ENCODE measurements around the gene MBD3L5. TPM values are rescaled to one million over a fixed set of nuclear protein-coding genes. Genes with fewer than 3 reads are reported as not detected.

MBD3L5 gene
- polyA plus RNA-seq, 4 donors = not detected

Other genes starting within 250 kb of the MBD3L5 start
- gene ADGRE1, start 143.0 kb upstream of the MBD3L5 start, polyA plus RNA-seq (ENCODE audit: insufficient read length in 4 of 4) = under 1 TPM; 0.10 to 0.26 (median 0.13) TPM
- gene MBD3L2B, start 9.1 kb upstream of the MBD3L5 start, polyA plus RNA-seq (ENCODE audit: insufficient read length in 4 of 4) = not detected
- not detected for gene MBD3L4, start 9.6 kb downstream of the MBD3L5 start, polyA plus RNA-seq (ENCODE audit: insufficient read length in 4 of 4)
- not detected for gene MBD3L2, start 18.7 kb downstream of the MBD3L5 start, polyA plus RNA-seq (ENCODE audit: insufficient read length in 4 of 4)
- not detected for gene MBD3L3, start 28.1 kb downstream of the MBD3L5 start, polyA plus RNA-seq (ENCODE audit: insufficient read length in 4 of 4)
- gene ZNF557, start 39.1 kb downstream of the MBD3L5 start, polyA plus RNA-seq (ENCODE audit: insufficient read length in 4 of 4) = 1 to 10 TPM; 7.2 to 7.9 (median 7.8) TPM